ENCODE measurements around the gene TAL1. TPM values are rescaled to one million over a fixed set of nuclear protein-coding genes. Genes with fewer than 3 reads are reported as not detected.
"Not testable (repeated sequence)": the region's sequence is repeated elsewhere in the genome, so short reads cannot be mapped to it uniquely, and the experiment has no call there.

The TAL1 gene
- polyA plus RNA-seq, 3 donors: 0.50 TPM; not detected in 2

GRCh38 chr1:47276850-47277249 lies 44.8 kb upstream of the TAL1 start:
- Histone ChIP-seq H2AFZ (ENCODE audit: insufficient read depth, low read depth, low read length, poor library complexity, severe bottlenecking) (no peak overlapping the region), H3K36me3 (replicated peaks in 1 of 2; ENCODE audit: control insufficient read depth in 1 of 2, insufficient read depth in 2 of 2, low read length in 2 of 2) (peaks cover 31 to 63% of the 10 kb centered on the region in 2 donors), H3K27ac (ENCODE audit: low read depth in 1 of 2, low read length in 2 of 2) (no peak overlapping the region), H3K27me3 (ENCODE audit: control insufficient read depth in 2 of 2, insufficient read depth in 2 of 2, low read length in 2 of 2) (no peaks in the 10 kb centered on the region), H3K9me3 (replicated peaks in 1 of 2; ENCODE audit: control insufficient read depth in 1 of 2, insufficient read depth in 1 of 2, low read length in 2 of 2) (no peaks in the 10 kb centered on the region), H3K4me3 (replicated peaks in 1 of 3; ENCODE audit: low read depth in 2 of 3, low read length in 3 of 3) (no peak overlapping the region), H3K4me2 (replicated peaks; ENCODE audit: extremely low read depth, low read length, poor library complexity, severe bottlenecking) (no peak overlapping the region), H3K4me1 (ENCODE audit: control insufficient read depth in 1 of 2, insufficient read depth in 2 of 2, low read length in 2 of 2) (no peaks in the 10 kb centered on the region), H3K9ac (ENCODE audit: insufficient read depth, low read length, poor library complexity, severe bottlenecking) (no peak overlapping the region), H4K20me1 (ENCODE audit: insufficient read depth, low read length) (no peaks in the 10 kb centered on the region), H3K79me2 (ENCODE audit: insufficient read depth, low read length) (peaks cover 50% of the 10 kb centered on the region)
- TF ChIP-seq CTCF (IDR thresholded peaks at IDR 0.05): no peak
- no peaks in the 10 kb centered on the region for H3K9me3 Mint-ChIP-seq
- WGBS (ENCODE audit: insufficient coverage): no CpG with 5 or more reads among the region's 2 CpGs
- DNase-seq: no peak
- H3K27ac Mint-ChIP-seq: no peak overlapping the region
- peaks cover 32 to 58% of the 10 kb centered on the region in 2 donors for H3K36me3 Mint-ChIP-seq
- intact Hi-C loops (cut with micrococcal nuclease): no loop called here
- no peaks in the 10 kb centered on the region for H3K27me3 Mint-ChIP-seq (ENCODE audit: low read depth in 3 of 3)
- H3K4me1 Mint-ChIP-seq: no peaks in the 10 kb centered on the region
- H3K4me3 Mint-ChIP-seq: no peak overlapping the region

DNA sequence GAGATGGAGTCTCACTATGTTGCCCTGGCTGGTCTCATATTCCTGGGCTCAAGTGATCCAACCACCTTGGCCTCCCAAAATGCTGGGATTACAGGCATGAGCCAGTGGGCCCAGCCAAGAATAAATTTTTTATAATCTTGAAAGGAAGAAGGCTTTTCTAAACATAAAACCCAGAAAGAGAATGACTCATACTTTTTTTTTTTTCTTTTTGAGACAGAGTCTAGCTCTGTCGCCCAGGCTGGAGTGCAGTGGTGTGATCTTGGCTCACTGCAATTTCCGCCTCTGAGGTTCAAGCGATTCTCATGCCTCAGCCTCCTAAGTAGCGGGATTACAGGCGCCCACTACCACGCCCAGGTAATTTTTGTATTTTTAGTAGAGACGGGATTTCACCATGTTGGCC lies 43.8 kb upstream of the TAL1 start:
- no CpG with 5 or more reads among the region's 7 CpGs for WGBS (ENCODE audit: insufficient coverage)
- H3K9me3 Mint-ChIP-seq; H3K4me1 Mint-ChIP-seq; H4K20me1 ChIP-seq (ENCODE audit: insufficient read depth, low read length); H2AFZ ChIP-seq (ENCODE audit: insufficient read depth, low read depth, low read length, poor library complexity, severe bottlenecking); H3K27me3 Mint-ChIP-seq (ENCODE audit: low read depth in 3 of 3); H3K27me3 ChIP-seq (ENCODE audit: control insufficient read depth in 2 of 2, insufficient read depth in 2 of 2, low read length in 2 of 2); H3K9ac ChIP-seq (ENCODE audit: insufficient read depth, low read length, poor library complexity, severe bottlenecking); DNase-seq; H3K4me3 Mint-ChIP-seq; H3K4me3 ChIP-seq (replicated peaks in 1 of 3; ENCODE audit: low read depth in 2 of 3, low read length in 3 of 3); H3K27ac ChIP-seq (ENCODE audit: low read depth in 1 of 2, low read length in 2 of 2); H3K9me3 ChIP-seq (replicated peaks in 1 of 2; ENCODE audit: control insufficient read depth in 1 of 2, insufficient read depth in 1 of 2, low read length in 2 of 2); intact Hi-C loops (cut with micrococcal nuclease); H3K4me1 ChIP-seq (ENCODE audit: control insufficient read depth in 1 of 2, insufficient read depth in 2 of 2, low read length in 2 of 2); H3K4me2 ChIP-seq (replicated peaks; ENCODE audit: extremely low read depth, low read length, poor library complexity, severe bottlenecking): not testable (repeated sequence)
- peaks cover 50% of the 10 kb centered on the region for H3K79me2 ChIP-seq (ENCODE audit: insufficient read depth, low read length)
- peaks cover 28 to 63% of the 10 kb centered on the region in 2 donors for H3K36me3 ChIP-seq (replicated peaks in 1 of 2; ENCODE audit: control insufficient read depth in 1 of 2, insufficient read depth in 2 of 2, low read length in 2 of 2)
- Mint-ChIP-seq H3K36me3 (peaks cover 30 to 56% of the 10 kb centered on the region in 2 donors), H3K27ac (peak overlapping the region in 2 of 7 donors; percentile 19 to 35)

DNA sequence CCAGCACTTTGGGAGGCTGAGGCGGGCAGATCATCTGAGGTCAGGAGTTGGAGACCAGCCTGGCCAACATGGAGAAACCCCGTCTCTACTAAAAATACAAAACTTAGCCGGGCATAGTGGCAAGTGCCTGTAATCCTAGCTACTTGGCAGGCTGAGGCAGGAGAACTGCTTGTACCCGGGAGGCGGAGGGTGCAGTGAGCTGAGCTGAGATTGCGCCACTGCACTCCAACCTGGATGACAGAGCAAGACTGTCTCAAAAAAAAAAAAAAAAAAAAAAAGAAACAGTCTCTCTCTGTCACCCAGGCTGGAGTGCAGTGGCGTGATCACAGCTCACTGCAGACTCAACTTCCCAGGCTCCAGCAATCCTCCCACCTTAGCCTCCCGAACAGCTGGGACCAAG lies 33.5 kb upstream of the TAL1 start:
- H3K27me3 ChIP-seq (ENCODE audit: control insufficient read depth in 2 of 2, insufficient read depth in 2 of 2, low read length in 2 of 2); DNase-seq; H3K4me1 Mint-ChIP-seq; H3K4me1 ChIP-seq (ENCODE audit: control insufficient read depth in 1 of 2, insufficient read depth in 2 of 2, low read length in 2 of 2); intact Hi-C loops (cut with micrococcal nuclease); H3K9me3 ChIP-seq (replicated peaks in 1 of 2; ENCODE audit: control insufficient read depth in 1 of 2, insufficient read depth in 1 of 2, low read length in 2 of 2); H3K27ac ChIP-seq (ENCODE audit: low read depth in 1 of 2, low read length in 2 of 2); H3K9ac ChIP-seq (ENCODE audit: insufficient read depth, low read length, poor library complexity, severe bottlenecking); H3K4me3 ChIP-seq (replicated peaks in 1 of 3; ENCODE audit: low read depth in 2 of 3, low read length in 3 of 3); H3K4me3 Mint-ChIP-seq; H3K4me2 ChIP-seq (replicated peaks; ENCODE audit: extremely low read depth, low read length, poor library complexity, severe bottlenecking); H3K27ac Mint-ChIP-seq; H3K27me3 Mint-ChIP-seq (ENCODE audit: low read depth in 3 of 3); H3K79me2 ChIP-seq (ENCODE audit: insufficient read depth, low read length); H3K9me3 Mint-ChIP-seq; H2AFZ ChIP-seq (ENCODE audit: insufficient read depth, low read depth, low read length, poor library complexity, severe bottlenecking); H4K20me1 ChIP-seq (ENCODE audit: insufficient read depth, low read length): not testable (repeated sequence)
- H3K36me3 Mint-ChIP-seq: peaks cover 43 to 69% of the 10 kb centered on the region in 2 donors
- WGBS (ENCODE audit: insufficient coverage): 70% methylated on average over 2 of the region's 8 CpGs
- H3K36me3 ChIP-seq (replicated peaks in 1 of 2; ENCODE audit: control insufficient read depth in 1 of 2, insufficient read depth in 2 of 2, low read length in 2 of 2): peaks cover 22 to 73% of the 10 kb centered on the region in 2 donors
